ENCODE results near the gene OVAAL. TPM values are rescaled to one million over a fixed set of nuclear protein-coding genes. Genes with fewer than 3 reads are reported as not detected.

Gene OVAAL
- total and polyA plus RNA-seq, 9 of the 15 experiments (the other 6 are each of a cell fraction or from before 2014, with no cell fraction given), result 0.04 to 0.18 (median 0.08) TPM; not detected in 4

DNA sequence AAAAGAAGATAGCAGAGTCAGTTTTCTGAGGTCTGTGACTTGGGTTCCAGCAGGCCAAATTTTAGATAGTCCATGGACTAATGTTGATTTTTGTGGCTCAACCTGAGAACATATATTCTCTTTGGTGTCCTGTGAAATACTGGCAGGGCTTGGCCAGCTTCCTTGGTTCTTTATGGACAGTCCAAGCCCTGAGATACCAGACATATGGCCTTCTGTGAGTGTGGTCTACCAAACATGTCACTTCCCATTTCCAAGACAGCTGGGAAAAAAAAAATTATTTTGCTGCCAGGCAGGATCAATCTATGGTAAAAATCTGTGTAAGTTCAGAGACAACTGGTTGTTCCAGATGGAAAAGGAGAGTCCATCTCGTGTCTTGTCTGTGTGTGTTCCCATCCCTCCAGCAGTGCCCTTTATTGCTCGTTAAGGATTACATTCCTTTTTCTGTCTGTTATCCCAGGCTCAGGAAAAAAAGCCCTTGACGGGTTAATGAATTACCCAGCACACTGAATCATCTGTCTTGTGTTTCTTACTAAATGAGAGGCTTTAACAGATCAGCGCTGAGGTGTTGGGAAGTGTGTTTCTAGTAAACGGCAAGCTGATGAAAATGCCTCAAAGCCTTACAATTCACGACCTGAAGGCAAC is 39.7 kb downstream of the OVAAL start:
- FAIRE-seq, result no peak

DNA sequence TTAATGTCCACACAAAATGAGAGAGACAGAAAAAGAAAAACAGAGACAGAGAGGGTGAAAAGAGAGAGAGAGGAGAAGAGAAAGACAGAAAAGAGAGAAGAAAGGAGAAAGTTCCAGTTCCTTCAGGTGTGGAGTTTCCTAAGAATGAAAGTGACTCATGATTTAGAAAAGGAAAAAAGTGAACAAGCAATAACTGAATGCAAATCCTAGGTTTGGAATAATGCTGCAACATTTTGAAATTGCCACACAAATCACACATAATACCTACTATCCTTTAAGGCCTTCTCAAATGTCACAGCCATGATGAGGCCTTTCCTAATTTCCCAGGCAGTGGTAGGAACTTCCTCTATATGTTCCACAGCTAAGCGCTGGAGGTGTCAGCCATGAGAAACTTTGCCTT is 41.6 kb downstream of the OVAAL start:
- ChIA-PET POLR2A (interaction anchor here (1.1 to 2.3 kb wide), 2 partner anchors 8 to 10 kb away, joined by 3 to 19 read pairs; no protein-coding TSS in a partner anchor), CTCF (ENCODE audit: low intra/inter-chr PET ratio) (no interaction called here)
- Histone ChIP-seq H3K9me1 (ENCODE audit: control insufficient read depth, insufficient read depth, low read length) (no peaks in the 10 kb centered on the region), H3K9ac (ENCODE audit: insufficient read depth in 1 of 2, low read depth in 2 of 2, low read length in 2 of 2) (peak overlapping the region in 1 of 2 experiments; percentile 15; a peak in 1 of 4 replicates), H3K36me3 (ENCODE audit: control insufficient read depth, insufficient read depth, low read length) (no peaks in the 10 kb centered on the region), H2AFZ (ENCODE audit: low read depth, low read length) (peak overlapping the region; percentile 26), H3K79me2 (ENCODE audit: control insufficient read depth, insufficient read depth, low read length) (no peaks in the 10 kb centered on the region), H3K4me2 (ENCODE audit: insufficient read depth, low read length) (no peak overlapping the region), H3K9me3 (replicated peaks; ENCODE audit: control insufficient read depth, insufficient read depth, low read depth, low read length) (no peaks in the 10 kb centered on the region), H3K27ac (ENCODE audit: extremely low read depth, low read depth, low read length) (no peak overlapping the region), H3K27me3 (ENCODE audit: control insufficient read depth in 2 of 2, insufficient read depth in 2 of 2, low read length in 2 of 2) (no peaks in the 10 kb centered on the region), H3K4me3 (no peak overlapping the region), H4K20me1 (replicated peaks; ENCODE audit: control insufficient read depth, insufficient read depth, low read length) (no peaks in the 10 kb centered on the region), H3K4me1 (replicated peaks in 1 of 2; ENCODE audit: control insufficient read depth in 2 of 2, insufficient read depth in 2 of 2, low read length in 2 of 2) (peaks cover 17 to 25% of the 10 kb centered on the region in 2 experiments)
- 95% methylated on average over 1 of the region's 1 CpG for WGBS (ENCODE audit: insufficient coverage, low coverage, missing lambda C conversion rate)
- FAIRE-seq (no peak), ATAC-seq (no peak), DNase-seq (ENCODE audit: extremely low read depth in 1 of 4, low spot score in 3 of 4) (no peak)
- no TSS peak for BruUV-seq (replicated peaks)
- in situ Hi-C loops (cut with MboI), result no loop called here
- intact Hi-C loops (cut with micrococcal nuclease), result no loop called here
- TF ChIP-seq CEBPG (CRISPR knock-in tag; IDR thresholded peaks at IDR 0.05) (peak; percentile 60), CEBPG (tag; conservative IDR thresholded peaks at IDR 0.05 in 1 of 2, IDR thresholded peaks at IDR 0.05 in 1 of 2) (0 out of 4 replicates have a peak, but pooled peaks of 1 of the 2 experiments have one; percentile 25), ZNF589 (CRISPR knock-in tag; IDR thresholded peaks at IDR 0.05; ENCODE audit: low read depth) (no peak), TRIM24 (IDR thresholded peaks at IDR 0.05) (no peak), ZBTB17 (CRISPR knock-in tag; IDR thresholded peaks at IDR 0.05) (no peak), ZNF3 (CRISPR knock-in tag; IDR thresholded peaks at IDR 0.05) (no peak), HCFC1 (IDR thresholded peaks at IDR 0.05; ENCODE audit: low read depth, low read length) (no peak), ZBTB7A (IDR thresholded peaks at IDR 0.05; ENCODE audit: borderline replicate concordance, control insufficient read depth, low read depth, low read length) (no peak)
- TF ChIP-seq, protein P1, sequence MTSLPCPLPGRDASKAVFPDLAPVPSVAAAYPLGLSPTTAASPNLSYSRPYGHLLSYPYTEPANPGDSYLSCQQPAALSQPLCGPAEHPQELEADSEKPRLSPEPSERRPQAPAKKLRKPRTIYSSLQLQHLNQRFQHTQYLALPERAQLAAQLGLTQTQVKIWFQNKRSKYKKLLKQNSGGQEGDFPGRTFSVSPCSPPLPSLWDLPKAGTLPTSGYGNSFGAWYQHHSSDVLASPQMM (CRISPR knock-in tag; IDR thresholded peaks at IDR 0.05), result no peak
- TF ChIP-seq, protein P2, sequence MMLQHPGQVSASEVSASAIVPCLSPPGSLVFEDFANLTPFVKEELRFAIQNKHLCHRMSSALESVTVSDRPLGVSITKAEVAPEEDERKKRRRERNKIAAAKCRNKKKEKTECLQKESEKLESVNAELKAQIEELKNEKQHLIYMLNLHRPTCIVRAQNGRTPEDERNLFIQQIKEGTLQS (IDR thresholded peaks at IDR 0.05), result 0 out of 2 replicates have a peak, but pooled peaks have one; percentile 33
- TF ChIP-seq, protein P2 (CRISPR knock-in tag; conservative IDR thresholded peaks at IDR 0.05), result no peak

More for the DNA sequence above, 39.7 kb downstream of the OVAAL start:
- Histone ChIP-seq H3K9me3 (replicated peaks; ENCODE audit: control insufficient read depth, insufficient read depth, low read depth, low read length) (no peaks in the 10 kb centered on the region), H4K20me1 (replicated peaks; ENCODE audit: control insufficient read depth, insufficient read depth, low read length) (no peaks in the 10 kb centered on the region), H3K27ac (ENCODE audit: extremely low read depth, low read depth, low read length) (no peak overlapping the region), H3K27me3 (ENCODE audit: control insufficient read depth in 2 of 2, insufficient read depth in 2 of 2, low read length in 2 of 2) (no peaks in the 10 kb centered on the region), H2AFZ (ENCODE audit: low read depth, low read length) (peak overlapping the region; percentile 81), H3K4me1 (replicated peaks in 1 of 2; ENCODE audit: control insufficient read depth in 2 of 2, insufficient read depth in 2 of 2, low read length in 2 of 2) (peaks cover 15 to 30% of the 10 kb centered on the region in 2 experiments), H3K4me3 (no peak overlapping the region), H3K36me3 (ENCODE audit: control insufficient read depth, insufficient read depth, low read length) (no peaks in the 10 kb centered on the region), H3K4me2 (ENCODE audit: insufficient read depth, low read length) (no peak overlapping the region), H3K79me2 (ENCODE audit: control insufficient read depth, insufficient read depth, low read length) (no peaks in the 10 kb centered on the region), H3K9me1 (ENCODE audit: control insufficient read depth, insufficient read depth, low read length) (no peaks in the 10 kb centered on the region), H3K9ac (ENCODE audit: insufficient read depth in 1 of 2, low read depth in 2 of 2, low read length in 2 of 2) (no peak overlapping the region; a peak in 1 of 4 replicates)
- peak; percentile 31; the same call in 1 of the 2 replicates for TF ChIP-seq SPI1 (IDR thresholded peaks at IDR 0.05; ENCODE audit: borderline replicate concordance, low read depth, low read length)
- TF ChIP-seq, protein P3, sequence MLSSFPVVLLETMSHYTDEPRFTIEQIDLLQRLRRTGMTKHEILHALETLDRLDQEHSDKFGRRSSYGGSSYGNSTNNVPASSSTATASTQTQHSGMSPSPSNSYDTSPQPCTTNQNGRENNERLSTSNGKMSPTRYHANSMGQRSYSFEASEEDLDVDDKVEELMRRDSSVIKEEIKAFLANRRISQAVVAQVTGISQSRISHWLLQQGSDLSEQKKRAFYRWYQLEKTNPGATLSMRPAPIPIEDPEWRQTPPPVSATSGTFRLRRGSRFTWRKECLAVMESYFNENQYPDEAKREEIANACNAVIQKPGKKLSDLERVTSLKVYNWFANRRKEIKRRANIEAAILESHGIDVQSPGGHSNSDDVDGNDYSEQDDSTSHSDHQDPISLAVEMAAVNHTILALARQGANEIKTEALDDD (IDR thresholded peaks at IDR 0.05), result peak; percentile 34; the same call in 1 of the 2 replicates
- TF ChIP-seq ARID2 (IDR thresholded peaks at IDR 0.05), result no peak
- POLR2A ChIA-PET, result interaction anchor here (0.6 to 2.2 kb wide), 2 partner anchors 12 kb away, joined by 3 to 11 read pairs; no protein-coding TSS in a partner anchor
- 33% methylated on average over 6 of the region's 6 CpGs for WGBS (ENCODE audit: insufficient coverage, low coverage, missing lambda C conversion rate)
- intact Hi-C loops (cut with micrococcal nuclease) (no loop called here), in situ Hi-C loops (cut with MboI) (no loop called here)
- ATAC-seq (no peak), DNase-seq (ENCODE audit: extremely low read depth in 1 of 4, low spot score in 3 of 4) (no peak)
- BruUV-seq (replicated peaks), result no TSS peak
- CTCF ChIA-PET (ENCODE audit: low intra/inter-chr PET ratio), result no interaction called here
